GM18517 (cell line): Measurements from ENCODE around the gene ASXL1.

ENCODE experiments used
- ATAC-seq: cut with Tn5 transposase; IDR thresholded peaks from one replicate; pipeline ENCODE4 v1.9.1; 2021; ENCODE audit warnings: mild to moderate bottlenecking, moderate library complexity; ENCODE audit not compliant: unreplicated experiment

The ASXL1 gene

GRCh38 chr20:32437391-32438074 is 79.4 kb downstream of the ASXL1 start:
- ATAC-seq = no peak

GRCh38 chr20:32438331-32438858 is 80.3 kb downstream of the ASXL1 start:
- ATAC-seq = no peak

- no peak for ATAC-seq
Measured at GRCh38 chr20:32439132-32439829, 81.2 kb downstream of the ASXL1 start.

- no peak for ATAC-seq
Measured at GRCh38 chr20:32440069-32440757, 82.1 kb downstream of the ASXL1 start.

- ATAC-seq = no peak
Measured at GRCh38 chr20:32440758-32441078, 82.6 kb downstream of the ASXL1 start.

GRCh38 chr20:32441638-32442037 is 83.5 kb downstream of the ASXL1 start:
- ATAC-seq = no peak

- ATAC-seq = no peak
Measured at GRCh38 chr20:32442630-32443373, 84.7 kb downstream of the ASXL1 start.

GRCh38 chr20:32443386-32443974 is 85.3 kb downstream of the ASXL1 start:
- ATAC-seq = no peak

GRCh38 chr20:32444474-32445220 is 86.5 kb downstream of the ASXL1 start:
- no peak for ATAC-seq

GRCh38 chr20:32445539-32446273 is 87.6 kb downstream of the ASXL1 start:
- ATAC-seq = no peak

- no peak for ATAC-seq
Measured at GRCh38 chr20:32446301-32447100, 88.4 kb downstream of the ASXL1 start.

GRCh38 chr20:32447136-32448027 is 89.3 kb downstream of the ASXL1 start:
- ATAC-seq = no peak

GRCh38 chr20:32448306-32449056 is 90.3 kb downstream of the ASXL1 start:
- ATAC-seq = no peak

GRCh38 chr20:32449057-32449889 is 91.1 kb downstream of the ASXL1 start:
- ATAC-seq = no peak

- no peak for ATAC-seq
Measured at GRCh38 chr20:32449890-32450401, 91.8 kb downstream of the ASXL1 start.
